HG02571 (cell line): ENCODE results near the gene PCDHB16.
"Not testable (repeated sequence)": the region's sequence is repeated elsewhere in the genome, so short reads cannot be mapped to it uniquely, and the experiment has no call there.

Experiments
- ATAC-seq: cut with Tn5 transposase; IDR thresholded peaks from one replicate; pipeline ENCODE4 v1.9.1; 2021; ENCODE audit warnings: mild to moderate bottlenecking, moderate library complexity; ENCODE audit not compliant: unreplicated experiment

The PCDHB16 gene

DNA sequence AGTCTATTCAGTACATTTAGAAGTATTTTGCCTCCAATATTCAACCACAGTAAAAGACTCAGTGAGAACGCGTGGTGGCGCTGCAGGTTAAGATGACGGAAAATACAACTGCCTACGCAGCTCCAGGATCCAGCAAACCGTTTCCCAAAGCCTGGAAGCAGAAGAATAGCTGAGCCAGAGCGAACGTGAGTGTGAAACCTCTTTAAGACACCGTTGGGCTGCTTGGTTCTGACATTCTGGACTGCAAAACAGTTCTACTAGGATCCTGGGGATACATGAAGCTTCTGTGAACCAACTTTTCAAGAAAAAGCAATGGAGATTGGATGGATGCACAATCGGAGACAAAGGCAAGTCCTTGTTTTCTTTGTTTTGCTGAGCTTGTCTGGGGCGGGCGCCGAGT, at the start of gene PCDHB16:
TSS of gene PCDHB16 (plus strand) at position 140 of the 400 bp plus-strand sequence. CDS start at position 313, 173 bp downstream.
- ATAC-seq = no peak

DNA sequence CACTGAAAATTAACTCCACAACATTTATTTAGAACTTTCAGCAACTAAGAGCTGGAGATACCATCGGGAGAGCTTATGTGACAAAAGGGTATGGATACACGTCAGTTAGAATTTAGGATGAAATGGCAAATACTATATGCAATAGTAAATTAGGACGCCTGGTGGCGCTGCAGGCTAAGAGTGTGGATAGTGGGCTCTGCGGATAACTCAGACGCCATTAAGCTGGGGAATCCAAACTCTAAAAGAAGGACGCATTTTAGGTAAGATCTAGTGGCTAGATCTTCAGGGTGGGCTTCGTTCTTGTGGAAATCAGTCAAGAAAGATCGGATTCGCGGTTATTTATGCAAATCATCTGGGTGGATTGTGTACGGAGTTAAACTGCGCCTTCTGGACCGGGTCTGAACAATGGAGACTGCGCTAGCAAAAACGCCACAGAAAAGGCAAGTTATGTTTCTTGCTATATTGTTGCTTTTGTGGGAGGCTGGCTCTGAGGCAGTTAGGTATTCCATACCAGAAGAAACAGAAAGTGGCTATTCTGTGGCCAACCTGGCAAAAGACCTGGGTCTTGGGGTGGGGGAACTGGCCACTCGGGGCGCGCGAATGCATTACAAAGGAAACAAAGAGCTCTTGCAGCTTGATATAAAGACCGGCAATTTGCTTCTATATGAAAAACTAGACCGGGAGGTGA, 47.0 kb upstream of the PCDHB16 start, which contains the start of gene PCDHB5:
TSS of gene PCDHB5 (plus strand) at position 177 of the 688 bp plus-strand sequence. CDS start at position 406, 229 bp downstream.
- no peak for ATAC-seq

DNA sequence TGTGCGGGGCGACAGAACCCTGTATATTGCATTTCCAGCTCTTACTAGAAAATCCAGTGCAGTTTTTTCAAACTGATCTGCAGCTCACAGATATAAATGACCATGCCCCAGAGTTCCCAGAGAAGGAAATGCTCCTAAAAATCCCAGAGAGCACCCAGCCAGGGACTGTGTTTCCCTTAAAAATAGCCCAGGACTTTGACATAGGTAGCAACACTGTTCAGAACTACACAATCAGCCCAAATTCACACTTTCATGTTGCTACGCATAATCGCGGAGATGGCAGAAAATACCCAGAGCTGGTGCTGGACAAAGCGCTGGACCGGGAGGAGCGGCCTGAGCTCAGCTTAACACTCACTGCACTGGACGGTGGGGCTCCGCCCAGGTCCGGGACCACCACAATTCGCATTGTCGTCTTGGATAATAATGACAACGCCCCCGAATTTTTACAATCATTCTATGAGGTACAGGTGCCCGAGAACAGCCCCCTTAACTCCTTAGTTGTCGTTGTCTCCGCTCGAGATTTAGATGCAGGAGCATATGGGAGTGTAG, 46.4 kb upstream of the PCDHB16 start:
- ATAC-seq = no peak

DNA sequence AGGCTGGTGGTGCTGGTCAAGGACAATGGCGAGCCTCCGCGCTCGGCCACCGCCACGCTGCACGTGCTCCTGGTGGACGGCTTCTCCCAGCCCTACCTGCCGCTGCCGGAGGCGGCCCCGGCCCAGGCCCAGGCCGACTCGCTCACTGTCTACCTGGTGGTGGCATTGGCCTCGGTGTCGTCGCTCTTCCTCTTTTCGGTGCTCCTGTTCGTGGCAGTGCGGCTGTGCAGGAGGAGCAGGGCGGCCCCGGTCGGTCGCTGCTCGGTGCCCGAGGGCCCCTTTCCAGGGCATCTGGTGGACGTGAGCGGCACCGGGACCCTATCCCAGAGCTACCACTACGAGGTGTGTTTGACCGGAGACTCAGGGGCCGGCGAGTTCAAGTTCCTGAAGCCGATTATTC, 44.8 kb upstream of the PCDHB16 start:
- not testable (repeated sequence) for ATAC-seq

DNA sequence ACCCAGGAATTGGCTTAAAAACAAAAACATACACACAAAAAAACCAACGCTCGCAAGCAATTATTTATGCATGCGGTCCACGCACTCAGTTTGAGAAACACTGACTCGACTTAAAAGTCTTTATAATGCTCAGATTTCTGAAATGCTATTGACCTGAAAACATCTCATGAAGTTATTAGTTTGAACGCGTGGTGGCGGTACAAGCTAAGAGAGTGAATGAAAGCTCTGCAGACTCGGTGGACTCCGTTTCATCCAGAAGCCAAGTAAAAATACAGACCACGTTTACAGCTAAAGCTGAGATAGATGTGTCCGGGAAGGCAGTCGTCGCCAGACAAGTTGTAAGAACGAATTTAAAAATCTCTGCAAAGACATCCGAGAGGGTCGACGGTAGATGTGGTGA, 32.4 kb upstream of the PCDHB16 start, which contains the start of gene PCDHB6:
TSS of gene PCDHB6 (plus strand) at position 246 of the 400 bp plus-strand sequence. CDS start 201 bp downstream, outside the sequence.
- no peak for ATAC-seq

DNA sequence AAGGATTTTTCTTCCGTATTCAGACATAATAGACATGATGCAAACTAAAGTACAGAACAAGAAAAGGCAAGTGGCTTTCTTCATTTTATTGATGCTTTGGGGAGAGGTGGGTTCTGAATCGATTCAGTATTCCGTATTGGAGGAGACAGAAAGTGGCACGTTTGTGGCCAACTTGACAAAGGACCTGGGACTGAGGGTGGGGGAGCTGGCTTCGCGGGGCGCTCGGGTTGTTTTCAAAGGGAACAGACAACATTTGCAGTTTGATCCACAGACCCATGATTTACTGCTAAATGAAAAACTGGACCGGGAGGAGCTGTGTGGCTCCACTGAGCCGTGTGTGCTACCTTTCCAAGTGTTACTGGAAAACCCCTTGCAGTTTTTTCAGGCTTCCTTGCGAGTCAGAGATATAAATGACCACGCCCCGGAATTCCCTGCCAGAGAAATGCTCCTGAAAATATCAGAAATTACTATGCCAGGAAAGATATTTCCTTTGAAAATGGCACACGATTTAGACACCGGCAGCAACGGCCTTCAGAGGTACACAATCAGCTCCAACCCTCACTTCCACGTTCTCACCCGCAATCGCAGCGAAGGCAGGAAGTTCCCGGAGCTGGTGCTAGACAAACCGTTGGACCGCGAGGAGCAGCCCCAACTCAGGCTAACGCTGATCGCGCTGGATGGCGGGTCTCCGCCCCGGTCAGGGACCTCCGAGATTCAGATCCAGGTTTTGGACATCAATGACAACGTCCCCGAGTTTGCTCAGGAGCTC, 31.8 kb upstream of the PCDHB16 start:
- no peak for ATAC-seq

DNA sequence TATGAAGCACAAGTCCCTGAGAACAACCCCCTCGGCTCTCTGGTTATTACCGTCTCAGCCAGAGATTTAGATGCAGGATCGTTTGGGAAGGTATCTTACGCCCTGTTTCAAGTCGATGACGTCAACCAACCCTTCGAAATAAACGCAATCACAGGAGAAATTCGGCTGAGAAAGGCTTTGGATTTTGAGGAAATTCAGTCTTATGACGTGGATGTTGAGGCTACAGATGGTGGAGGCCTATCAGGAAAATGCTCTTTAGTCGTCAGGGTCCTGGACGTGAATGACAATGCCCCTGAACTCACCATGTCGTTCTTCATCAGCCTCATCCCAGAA, 31.2 kb upstream of the PCDHB16 start:
- no peak for ATAC-seq

DNA sequence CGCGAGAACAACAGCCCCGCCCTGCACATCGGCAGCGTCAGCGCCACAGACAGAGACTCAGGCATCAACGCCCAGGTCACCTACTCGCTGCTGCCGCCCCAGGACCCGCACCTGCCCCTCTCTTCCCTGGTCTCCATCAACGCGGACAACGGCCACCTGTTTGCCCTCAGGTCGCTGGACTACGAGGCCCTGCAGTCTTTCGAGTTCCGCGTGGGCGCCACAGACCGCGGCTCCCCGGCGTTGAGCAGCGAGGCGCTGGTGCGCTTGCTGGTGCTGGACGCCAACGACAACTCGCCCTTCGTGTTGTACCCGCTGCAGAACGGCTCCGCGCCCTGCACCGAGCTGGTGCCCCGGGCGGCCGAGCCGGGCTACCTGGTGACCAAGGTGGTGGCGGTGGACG, 30.6 kb upstream of the PCDHB16 start:
- ATAC-seq = not testable (repeated sequence)

DNA sequence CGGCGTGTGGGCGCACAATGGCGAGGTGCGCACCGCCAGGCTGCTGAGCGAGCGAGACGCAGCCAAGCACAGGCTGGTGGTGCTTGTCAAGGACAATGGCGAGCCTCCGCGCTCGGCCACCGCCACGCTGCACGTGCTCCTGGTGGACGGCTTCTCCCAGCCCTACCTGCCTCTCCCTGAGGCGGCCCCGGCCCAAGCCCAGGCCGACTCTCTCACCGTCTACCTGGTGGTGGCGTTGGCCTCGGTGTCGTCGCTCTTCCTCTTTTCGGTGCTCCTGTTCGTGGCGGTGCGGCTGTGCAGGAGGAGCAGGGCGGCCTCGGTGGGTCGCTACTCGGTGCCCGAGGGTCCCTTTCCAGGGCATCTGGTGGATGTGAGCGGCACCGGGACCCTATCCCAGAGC, 30.1 kb upstream of the PCDHB16 start:
- not testable (repeated sequence) for ATAC-seq

DNA sequence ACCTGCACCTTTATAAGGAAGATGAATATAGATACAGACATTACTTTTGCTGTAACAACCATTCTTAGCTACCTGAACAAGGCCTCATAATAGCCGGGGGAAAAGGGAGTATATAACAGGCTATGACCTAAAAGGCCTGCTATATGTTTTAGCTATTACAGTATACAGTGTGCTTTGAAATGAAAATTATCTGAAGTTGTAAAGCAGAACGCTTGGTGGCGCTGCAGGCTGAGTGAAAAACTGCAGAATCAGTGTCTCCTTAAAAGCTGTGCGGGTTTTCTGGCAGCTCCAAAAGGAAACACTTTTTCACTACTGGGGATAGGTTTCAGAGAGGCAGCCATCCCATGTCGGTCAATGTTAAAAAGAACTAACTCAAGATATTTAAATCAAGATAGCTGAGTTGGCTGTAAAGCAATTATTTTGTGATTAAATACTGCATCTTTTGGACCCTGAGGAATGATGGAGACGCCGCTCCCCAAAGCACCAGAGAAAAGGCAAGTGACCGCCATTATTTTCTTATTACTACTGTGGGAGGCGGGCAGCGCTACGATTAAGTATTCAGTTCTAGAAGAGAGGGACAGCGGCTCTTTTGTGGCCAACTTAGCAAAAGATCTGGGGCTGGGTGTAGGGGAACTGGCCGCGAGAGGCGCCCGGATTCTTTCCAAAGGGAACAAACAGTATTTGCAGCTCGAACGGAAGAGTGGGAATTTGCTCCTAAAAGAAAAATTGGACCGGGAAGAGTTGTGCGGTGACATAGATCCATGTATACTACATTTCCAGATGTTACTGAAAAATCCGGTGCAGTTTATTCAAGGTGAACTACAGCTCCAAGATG, 26.4 kb upstream of the PCDHB16 start:
- ATAC-seq = no peak

DNA sequence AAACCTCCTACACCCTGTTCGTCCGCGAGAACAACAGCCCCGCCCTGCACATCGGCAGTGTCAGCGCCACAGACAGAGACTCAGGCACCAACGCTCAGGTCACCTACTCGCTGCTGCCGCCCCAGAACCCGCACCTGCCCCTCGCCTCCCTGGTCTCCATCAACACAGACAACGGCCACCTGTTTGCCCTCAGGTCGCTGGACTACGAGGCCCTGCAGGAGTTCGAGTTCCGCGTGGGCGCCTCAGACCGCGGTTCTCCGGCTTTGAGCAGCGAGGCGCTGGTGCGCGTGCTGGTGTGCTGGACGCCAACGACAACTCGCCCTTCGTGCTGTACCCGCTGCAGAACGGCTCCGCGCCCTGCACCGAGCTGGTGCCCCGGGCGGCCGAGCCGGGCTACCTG, 24.8 kb upstream of the PCDHB16 start:
- not testable (repeated sequence) for ATAC-seq

DNA sequence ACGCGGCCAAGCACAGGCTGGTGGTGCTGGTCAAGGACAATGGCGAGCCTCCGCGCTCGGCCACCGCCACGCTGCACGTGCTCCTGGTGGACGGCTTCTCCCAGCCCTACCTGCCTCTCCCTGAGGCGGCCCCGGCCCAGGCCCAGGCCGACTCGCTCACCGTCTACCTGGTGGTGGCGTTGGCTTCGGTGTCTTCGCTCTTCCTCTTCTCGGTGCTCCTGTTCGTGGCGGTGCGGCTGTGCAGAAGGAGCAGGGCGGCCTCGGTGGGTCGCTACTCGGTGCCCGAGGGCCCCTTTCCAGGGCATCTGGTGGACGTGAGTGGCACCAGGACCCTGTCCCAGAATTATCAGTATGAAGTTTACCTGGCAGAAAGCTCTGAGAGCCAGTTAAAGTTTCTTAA, 24.3 kb upstream of the PCDHB16 start:
- not testable (repeated sequence) for ATAC-seq

DNA sequence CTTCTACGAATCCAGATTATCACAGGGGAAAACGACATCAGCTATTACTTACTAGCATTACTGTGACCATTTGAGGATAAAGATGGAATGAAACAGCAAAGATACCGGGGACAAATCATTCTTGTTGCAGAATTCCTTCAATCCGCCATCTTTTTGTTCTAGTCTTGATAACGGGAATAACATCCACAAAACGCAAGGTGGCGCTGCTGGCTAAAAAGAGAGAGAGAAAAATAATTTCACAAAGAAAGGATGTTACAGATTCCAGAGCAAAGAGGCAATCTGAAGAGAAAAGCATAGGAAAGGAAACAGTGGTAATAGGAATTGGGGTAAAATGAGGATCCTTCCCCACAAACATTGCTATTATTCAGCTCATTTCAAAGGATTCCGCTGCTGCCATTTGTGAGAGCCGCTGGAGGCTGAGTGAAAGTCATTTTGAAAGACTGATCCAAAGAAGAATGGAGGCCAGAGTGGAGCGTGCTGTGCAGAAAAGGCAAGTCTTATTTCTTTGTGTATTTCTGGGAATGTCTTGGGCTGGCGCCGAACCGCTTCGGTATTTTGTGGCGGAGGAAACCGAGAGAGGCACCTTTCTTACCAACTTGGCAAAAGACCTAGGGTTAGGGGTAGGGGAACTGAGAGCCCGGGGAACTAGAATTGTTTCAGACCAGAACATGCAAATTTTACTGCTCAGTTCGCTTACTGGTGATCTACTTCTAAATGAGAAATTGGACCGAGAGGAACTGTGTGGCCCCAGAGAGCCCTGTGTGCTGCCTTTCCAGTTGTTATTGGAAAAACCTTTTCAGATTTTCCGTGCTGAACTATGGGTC, 9.6 kb upstream of the PCDHB16 start, which contains the start of gene PCDHB7:
TSS of gene PCDHB7 (plus strand) at position 264 of the 824 bp plus-strand sequence. CDS start at position 456, 192 bp downstream.
- no peak for ATAC-seq

DNA sequence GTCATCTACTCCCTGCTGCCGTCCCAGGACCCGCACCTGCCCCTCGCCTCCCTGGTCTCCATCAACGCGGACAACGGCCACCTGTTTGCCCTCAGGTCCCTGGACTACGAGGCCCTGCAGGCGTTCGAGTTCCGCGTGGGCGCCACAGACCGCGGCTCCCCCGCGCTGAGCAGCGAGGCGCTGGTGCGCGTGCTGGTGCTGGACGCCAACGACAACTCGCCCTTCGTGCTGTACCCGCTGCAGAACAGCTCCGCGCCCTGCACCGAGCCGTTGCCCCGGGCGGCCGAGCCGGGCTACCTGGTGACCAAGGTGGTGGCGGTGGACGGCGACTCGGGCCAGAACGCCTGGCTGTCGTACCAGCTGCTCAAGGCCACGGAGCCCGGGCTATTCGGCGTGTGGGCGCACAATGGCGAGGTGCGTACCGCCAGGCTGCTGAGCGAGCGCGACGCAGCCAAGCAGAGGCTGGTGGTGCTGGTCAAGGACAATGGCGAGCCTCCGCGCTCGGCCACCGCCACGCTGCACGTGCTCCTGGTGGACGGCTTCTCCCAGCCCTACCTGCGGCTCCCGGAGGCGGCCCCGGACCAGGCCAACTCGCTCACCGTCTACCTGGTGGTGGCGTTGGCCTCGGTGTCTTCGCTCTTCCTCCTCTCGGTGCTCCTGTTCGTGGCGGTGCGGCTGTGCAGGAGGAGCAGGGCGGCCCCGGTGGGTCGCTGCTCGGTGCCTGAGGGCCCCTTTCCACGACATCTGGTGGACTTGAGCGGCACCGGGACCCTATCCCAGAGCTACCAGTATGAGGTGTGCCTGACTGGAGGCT, 7.7 kb upstream of the PCDHB16 start:
- ATAC-seq = not testable (repeated sequence)

DNA sequence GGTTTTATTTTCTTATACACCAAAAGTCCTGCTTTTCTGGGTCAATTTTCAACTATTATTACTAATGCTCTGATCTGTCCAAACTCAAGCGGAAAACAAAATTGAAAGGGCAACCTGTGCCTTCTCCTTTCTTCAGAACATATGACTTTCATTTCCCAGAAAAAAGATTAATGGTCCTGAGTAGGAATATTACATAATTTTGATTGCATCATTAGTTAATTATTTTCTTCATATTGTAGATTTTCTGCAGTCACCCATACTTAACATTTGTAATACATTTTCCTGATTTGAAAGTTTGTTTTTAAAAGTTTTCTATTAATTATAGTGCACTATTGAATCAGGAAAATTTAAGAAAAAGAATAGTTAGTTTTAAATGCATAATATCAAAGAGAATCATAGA, 6.3 kb upstream of the PCDHB16 start:
- ATAC-seq = no peak

DNA sequence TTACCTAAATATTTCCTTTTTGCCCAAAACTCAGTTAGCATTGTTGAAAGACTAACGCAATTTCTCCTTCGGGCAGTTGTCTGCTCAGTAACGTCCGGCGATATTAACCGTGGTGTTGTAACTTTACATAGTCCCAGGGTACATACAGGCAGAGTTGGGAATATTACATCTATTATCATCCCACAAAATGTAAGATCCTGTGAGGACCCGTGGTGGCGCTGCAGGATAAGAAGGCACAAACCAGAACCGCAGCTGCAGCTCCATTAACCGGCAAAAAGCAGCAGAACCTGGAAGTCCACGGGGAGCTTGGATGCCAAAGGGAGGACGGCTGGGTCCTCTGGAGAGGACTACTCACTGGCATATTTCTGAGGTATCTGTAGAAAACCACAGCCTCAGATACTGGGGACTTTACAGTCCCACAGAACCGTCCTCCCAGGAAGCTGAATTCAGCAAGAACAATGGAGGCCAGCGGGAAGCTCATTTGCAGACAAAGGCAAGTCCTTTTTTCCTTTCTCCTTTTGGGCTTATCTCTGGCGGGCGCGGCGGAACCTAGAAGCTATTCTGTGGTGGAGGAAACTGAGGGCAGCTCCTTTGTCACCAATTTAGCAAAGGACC, 4.5 kb upstream of the PCDHB16 start, which contains the start of gene PCDHB8:
TSS of gene PCDHB8 (plus strand) at position 214 of the 615 bp plus-strand sequence. CDS start at position 459, 245 bp downstream.
- not testable (repeated sequence) for ATAC-seq

DNA sequence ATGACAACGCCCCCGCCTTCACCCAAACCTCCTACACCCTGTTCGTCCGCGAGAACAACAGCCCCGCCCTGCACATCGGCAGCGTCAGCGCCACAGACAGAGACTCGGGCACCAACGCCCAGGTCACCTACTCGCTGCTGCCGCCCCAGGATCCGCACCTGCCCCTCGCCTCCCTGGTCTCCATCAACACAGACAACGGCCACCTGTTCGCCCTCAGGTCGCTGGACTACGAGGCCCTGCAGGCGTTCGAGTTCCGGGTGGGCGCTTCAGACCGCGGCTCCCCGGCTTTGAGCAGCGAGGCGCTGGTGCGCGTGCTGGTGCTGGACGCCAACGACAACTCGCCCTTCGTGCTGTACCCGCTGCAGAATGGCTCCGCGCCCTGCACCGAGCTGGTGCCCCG, 2.8 kb upstream of the PCDHB16 start:
- not testable (repeated sequence) for ATAC-seq

DNA sequence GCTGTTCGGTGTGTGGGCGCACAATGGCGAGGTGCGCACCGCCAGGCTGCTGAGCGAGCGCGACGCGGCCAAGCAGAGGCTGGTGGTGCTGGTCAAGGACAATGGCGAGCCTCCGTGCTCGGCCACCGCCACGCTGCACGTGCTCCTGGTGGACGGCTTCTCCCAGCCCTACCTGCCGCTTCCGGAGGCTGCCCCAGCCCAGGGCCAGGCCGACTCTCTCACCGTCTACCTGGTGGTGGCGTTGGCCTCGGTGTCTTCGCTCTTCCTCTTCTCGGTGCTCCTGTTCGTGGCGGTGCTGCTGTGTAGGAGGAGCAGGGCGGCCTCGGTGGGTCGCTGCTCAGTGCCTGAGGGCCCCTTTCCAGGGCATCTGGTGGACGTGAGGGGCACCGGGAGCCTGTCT, 2.3 kb upstream of the PCDHB16 start:
- not testable (repeated sequence) for ATAC-seq
